ENCODE data around the gene RAD51B. TPM values are rescaled to one million over a fixed set of nuclear protein-coding genes. Genes with fewer than 3 reads are reported as not detected.
A peak's percentile ranks its signal among the peaks of the same experiment; 100 is the strongest.

The RAD51B gene
- total RNA-seq, 4 donors from 2014 or later: 14.0 to 16.4 (median 14.8) TPM

GRCh38 chr14:68722186-68722585, 902.6 kb downstream of the RAD51B start:
- H3K27ac ChIP-seq: no peak overlapping the region
- H3K27me3 ChIP-seq: no peaks in the 10 kb centered on the region
- H3K36me3 ChIP-seq: no peaks in the 10 kb centered on the region
- TF ChIP-seq POLR2A (IDR thresholded peaks at IDR 0.05): no peak
- TF ChIP-seq, protein P1, sequence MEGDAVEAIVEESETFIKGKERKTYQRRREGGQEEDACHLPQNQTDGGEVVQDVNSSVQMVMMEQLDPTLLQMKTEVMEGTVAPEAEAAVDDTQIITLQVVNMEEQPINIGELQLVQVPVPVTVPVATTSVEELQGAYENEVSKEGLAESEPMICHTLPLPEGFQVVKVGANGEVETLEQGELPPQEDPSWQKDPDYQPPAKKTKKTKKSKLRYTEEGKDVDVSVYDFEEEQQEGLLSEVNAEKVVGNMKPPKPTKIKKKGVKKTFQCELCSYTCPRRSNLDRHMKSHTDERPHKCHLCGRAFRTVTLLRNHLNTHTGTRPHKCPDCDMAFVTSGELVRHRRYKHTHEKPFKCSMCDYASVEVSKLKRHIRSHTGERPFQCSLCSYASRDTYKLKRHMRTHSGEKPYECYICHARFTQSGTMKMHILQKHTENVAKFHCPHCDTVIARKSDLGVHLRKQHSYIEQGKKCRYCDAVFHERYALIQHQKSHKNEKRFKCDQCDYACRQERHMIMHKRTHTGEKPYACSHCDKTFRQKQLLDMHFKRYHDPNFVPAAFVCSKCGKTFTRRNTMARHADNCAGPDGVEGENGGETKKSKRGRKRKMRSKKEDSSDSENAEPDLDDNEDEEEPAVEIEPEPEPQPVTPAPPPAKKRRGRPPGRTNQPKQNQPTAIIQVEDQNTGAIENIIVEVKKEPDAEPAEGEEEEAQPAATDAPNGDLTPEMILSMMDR (IDR thresholded peaks at IDR 0.05): no peak
- intact Hi-C loops (cut with DNase I): no loop called here
- 55 to 72% methylated on average over 2 of the region's 2 CpGs for WGBS, 2 donors
- no peak overlapping the region for H3K4me3 ChIP-seq (replicated peaks in 1 of 3)
- no peak for DNase-seq
- no peaks in the 10 kb centered on the region for H3K9me3 ChIP-seq
- no peaks in the 10 kb centered on the region for H3K4me1 ChIP-seq

DNA sequence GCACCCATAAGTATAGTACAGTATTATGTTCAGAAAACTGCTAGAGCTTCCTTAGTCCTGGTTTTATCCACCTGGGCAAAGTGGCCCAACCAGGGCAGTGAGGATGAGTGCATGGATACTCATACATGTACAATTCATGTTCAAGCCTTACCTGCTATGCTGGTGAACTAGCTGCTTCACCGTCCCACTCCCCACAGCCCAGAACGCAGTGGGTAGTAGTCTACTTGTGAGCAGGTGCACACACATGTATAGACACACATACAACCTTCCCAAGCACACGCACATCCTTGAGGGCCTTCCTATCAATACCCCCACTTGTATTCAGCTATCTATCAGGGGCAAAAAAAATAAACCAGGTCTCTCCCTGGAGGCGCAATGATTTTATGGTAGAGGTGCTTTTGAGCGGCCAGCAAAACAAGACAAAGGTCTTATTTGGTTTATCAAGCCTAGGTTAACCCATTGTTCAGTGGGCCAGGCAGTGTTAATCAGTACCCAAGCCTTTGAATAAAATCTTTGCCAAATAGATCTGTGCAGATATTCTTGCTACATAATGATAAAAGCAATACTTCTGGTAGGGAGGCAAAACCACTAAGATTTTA, 903.5 kb downstream of the RAD51B start:
- no peaks in the 10 kb centered on the region for H3K4me1 ChIP-seq
- no peaks in the 10 kb centered on the region for H3K36me3 ChIP-seq
- 94 to 95% methylated on average over 5 of the region's 5 CpGs for WGBS, 2 donors
- intact Hi-C loops (cut with DNase I): no loop called here
- no peaks in the 10 kb centered on the region for H3K9me3 ChIP-seq
- no peak for DNase-seq
- H3K27ac ChIP-seq: no peak overlapping the region
- TF ChIP-seq, protein P1 (IDR thresholded peaks at IDR 0.05): no peak
- no peak for TF ChIP-seq POLR2A (IDR thresholded peaks at IDR 0.05)
- H3K4me3 ChIP-seq (replicated peaks in 1 of 3): no peak overlapping the region
- no peaks in the 10 kb centered on the region for H3K27me3 ChIP-seq

GRCh38 chr14:68723808-68724268, 904.3 kb downstream of the RAD51B start:
- no peak for TF ChIP-seq POLR2A (IDR thresholded peaks at IDR 0.05)
- TF ChIP-seq, protein P1 (IDR thresholded peaks at IDR 0.05): no peak
- Histone ChIP-seq H3K36me3 (no peaks in the 10 kb centered on the region), H3K27ac (no peak overlapping the region), H3K4me3 (replicated peaks in 1 of 3) (no peak overlapping the region), H3K27me3 (no peaks in the 10 kb centered on the region), H3K4me1 (no peaks in the 10 kb centered on the region), H3K9me3 (no peaks in the 10 kb centered on the region)
- no peak for DNase-seq
- intact Hi-C loops (cut with DNase I): no loop called here
- WGBS, 2 donors: 82 to 85% methylated on average over 3 of the region's 3 CpGs

DNA sequence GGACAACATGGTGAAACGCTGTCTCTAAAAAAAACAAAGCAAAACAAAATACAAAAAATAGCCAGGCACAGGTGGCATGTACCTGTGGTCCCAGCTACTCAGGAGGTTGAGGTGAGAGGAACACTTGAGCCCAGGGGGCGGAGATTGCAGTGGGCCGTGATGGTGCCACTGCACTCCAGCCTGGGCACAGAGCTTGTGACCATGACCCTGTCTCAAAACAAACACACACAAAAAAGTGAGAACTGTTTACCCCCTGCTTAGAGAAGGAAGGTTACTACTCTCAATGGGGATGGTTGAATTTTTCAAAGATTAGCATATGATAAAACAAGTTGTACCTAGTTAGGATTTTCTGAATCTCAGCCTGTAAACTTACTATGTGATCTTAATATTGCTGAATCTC, 905.3 kb downstream of the RAD51B start:
- WGBS, 2 donors: 60 to 68% methylated on average over 3 of the region's 3 CpGs
- no peaks in the 10 kb centered on the region for H3K27me3 ChIP-seq
- no peaks in the 10 kb centered on the region for H3K9me3 ChIP-seq
- H3K36me3 ChIP-seq: no peaks in the 10 kb centered on the region
- no peak overlapping the region for H3K4me3 ChIP-seq (replicated peaks in 1 of 3)
- H3K4me1 ChIP-seq: no peaks in the 10 kb centered on the region
- TF ChIP-seq, protein P1 (IDR thresholded peaks at IDR 0.05): no peak
- TF ChIP-seq POLR2A (IDR thresholded peaks at IDR 0.05): no peak
- no peak overlapping the region for H3K27ac ChIP-seq
- DNase-seq: peak in 1 of 2 donors; percentile 15
- intact Hi-C loops (cut with DNase I): no loop called here

DNA sequence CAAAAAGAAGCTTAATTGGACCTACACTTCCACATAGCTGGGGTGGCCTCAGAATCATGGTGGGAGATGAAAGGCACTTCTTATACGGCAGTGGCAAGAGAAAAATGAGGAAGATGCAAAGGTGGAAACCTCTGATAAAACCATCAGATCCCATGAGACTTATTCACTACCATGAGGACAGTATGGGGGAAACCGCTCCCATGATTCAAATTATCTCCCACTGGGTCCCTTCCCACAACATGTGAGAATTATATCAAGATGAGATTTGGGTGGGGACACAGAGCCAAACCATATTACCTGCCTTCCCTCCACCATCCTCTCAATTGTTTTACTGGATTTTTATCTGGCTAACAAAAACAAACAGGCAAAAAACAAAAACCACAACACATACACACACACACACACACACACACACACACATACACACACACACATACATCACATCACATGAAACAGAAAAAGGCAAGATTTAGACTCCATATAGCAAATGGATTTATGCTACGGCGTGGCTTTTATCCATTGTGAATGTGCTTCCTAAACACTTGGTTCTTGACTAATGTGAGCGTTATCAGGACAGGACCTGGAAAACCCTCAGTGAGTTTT, 906.6 kb downstream of the RAD51B start:
- 95 to 99% methylated on average over 5 of the region's 5 CpGs for WGBS, 2 donors

More for the DNA sequence above, 906.6 kb downstream of the RAD51B start:
- H3K27me3 ChIP-seq: no peaks in the 10 kb centered on the region
- H3K27ac ChIP-seq: no peak overlapping the region
- H3K4me3 ChIP-seq (replicated peaks in 1 of 3): no peak overlapping the region
- no peaks in the 10 kb centered on the region for H3K9me3 ChIP-seq
- peaks cover 0 to 4% of the 10 kb centered on the region in 2 donors for H3K4me1 ChIP-seq
- no peaks in the 10 kb centered on the region for H3K36me3 ChIP-seq
- TF ChIP-seq POLR2A (IDR thresholded peaks at IDR 0.05): no peak
- TF ChIP-seq, protein P1 (IDR thresholded peaks at IDR 0.05): no peak
- no peak for DNase-seq
- intact Hi-C loops (cut with DNase I): no loop called here

Measured in thyroid gland (tissue), 4 donors.